Endothelial cell of umbilical vein (primary cell): Measurements from ENCODE around the gene PPFIBP2.

Source experiments
- EZH2 ChIP-seq: IDR thresholded peaks from 2 replicates; pipeline ENCODE4 v1.6.1; 2012; ENCODE audit warnings: borderline replicate concordance, low read depth, mild to moderate bottlenecking, moderate library complexity, low read length, inconsistent platforms; ENCODE audit not compliant: severe bottlenecking
- MAX ChIP-seq: IDR thresholded peaks from 2 replicates; pipeline ENCODE4 v1.6.1; 2011; ENCODE audit not compliant: insufficient read depth, insufficient read length
- MYC ChIP-seq: IDR thresholded peaks from one replicate; pipeline ENCODE4 v1.6.1; 2011; ENCODE audit warnings: mild to moderate bottlenecking, low read depth, low read length
- POLR2A ChIP-seq: IDR thresholded peaks from 2 replicates; pipeline ENCODE4 v1.6.1; 2012; ENCODE audit warnings: low read depth, mild to moderate bottlenecking, control low read depth, low read length
- POLR2AphosphoS5 ChIP-seq: IDR thresholded peaks from 2 replicates; pipeline ENCODE4 v1.6.1; 2012; ENCODE audit warnings: low read depth, mild to moderate bottlenecking, control low read depth, low read length, moderate library complexity; ENCODE audit not compliant: insufficient read depth
- TF ChIP-seq, protein P1 (sequence below), 2 donors: IDR thresholded peaks; 1 replicate in 1 of 2; 2 replicates in 1 of 2; pipeline ENCODE4 v1.5.1; 2011; ENCODE audit warnings: low read length in 2 of 2, mild to moderate bottlenecking in 2 of 2, moderate library complexity in 2 of 2, control low read depth in 1 of 2, inconsistent platforms in 1 of 2, low read depth in 1 of 2; ENCODE audit not compliant: insufficient read depth in 1 of 2; ENCODE audit errors: extremely low read depth in 1 of 2

GRCh38 chr11:7675631-7676030 is 161.8 kb downstream of the PPFIBP2 start:
- TF ChIP-seq EZH2, result no peak
- TF ChIP-seq POLR2A, result no peak
- no peak for TF ChIP-seq MAX
- TF ChIP-seq, protein P1, sequence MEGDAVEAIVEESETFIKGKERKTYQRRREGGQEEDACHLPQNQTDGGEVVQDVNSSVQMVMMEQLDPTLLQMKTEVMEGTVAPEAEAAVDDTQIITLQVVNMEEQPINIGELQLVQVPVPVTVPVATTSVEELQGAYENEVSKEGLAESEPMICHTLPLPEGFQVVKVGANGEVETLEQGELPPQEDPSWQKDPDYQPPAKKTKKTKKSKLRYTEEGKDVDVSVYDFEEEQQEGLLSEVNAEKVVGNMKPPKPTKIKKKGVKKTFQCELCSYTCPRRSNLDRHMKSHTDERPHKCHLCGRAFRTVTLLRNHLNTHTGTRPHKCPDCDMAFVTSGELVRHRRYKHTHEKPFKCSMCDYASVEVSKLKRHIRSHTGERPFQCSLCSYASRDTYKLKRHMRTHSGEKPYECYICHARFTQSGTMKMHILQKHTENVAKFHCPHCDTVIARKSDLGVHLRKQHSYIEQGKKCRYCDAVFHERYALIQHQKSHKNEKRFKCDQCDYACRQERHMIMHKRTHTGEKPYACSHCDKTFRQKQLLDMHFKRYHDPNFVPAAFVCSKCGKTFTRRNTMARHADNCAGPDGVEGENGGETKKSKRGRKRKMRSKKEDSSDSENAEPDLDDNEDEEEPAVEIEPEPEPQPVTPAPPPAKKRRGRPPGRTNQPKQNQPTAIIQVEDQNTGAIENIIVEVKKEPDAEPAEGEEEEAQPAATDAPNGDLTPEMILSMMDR (IDR thresholded peaks at IDR 0.05; ENCODE audit: extremely low read depth in 1 of 2, insufficient read depth in 1 of 2, low read depth in 1 of 2, low read length in 2 of 2), result no peak
- no peak for TF ChIP-seq POLR2AphosphoS5
- no peak for TF ChIP-seq MYC
